HEK293 (cell line): ENCODE data around the gene COL4A1.

Experiments used
- CTCF ChIA-PET: fragments of 350-600 bp; formaldehyde crosslinking; extraction: SDS; loops from one replicate; lab custom pipeline; 2021; ENCODE audit warnings: antibody characterized with exemption; lab: Yijun Ruan, JAX
- POLR2A ChIA-PET: fragments of 300-600 bp; formaldehyde crosslinking; extraction: SDS; loops from one replicate; lab custom pipeline; 2020; ENCODE audit warnings: antibody characterized with exemption, inconsistent platforms; lab: Yijun Ruan, JAX
- H3K27ac ChIP-seq: fragments of 200-500 bp; sonication (Bioruptor generic); 2 replicates; pipeline ENCODE4 v1.5.1; 2014; ENCODE audit warnings: low read depth, low read length, control low read depth, inconsistent platforms; ENCODE audit errors: extremely low read depth
- H3K36me3 ChIP-seq, 2 experiments: fragments of 200-500 bp in 1 of 2; sonication (Bioruptor generic) in 1 of 2; 1 replicate in 1 of 2; 2 replicates in 1 of 2; pipeline ENCODE4 v1.5.1; 2014 to 2017; ENCODE audit warnings: inconsistent platforms in 2 of 2, low read length in 2 of 2; ENCODE audit not compliant: control insufficient read depth in 2 of 2, insufficient read depth in 1 of 2
- H3K4me1 ChIP-seq: fragments of 200-500 bp; sonication (Bioruptor generic); 2 replicates; pipeline ENCODE4 v1.5.1; 2014; ENCODE audit warnings: mild to moderate bottlenecking, low read length, inconsistent platforms; ENCODE audit not compliant: control insufficient read depth, insufficient read depth
- H3K4me3 ChIP-seq: 2 replicates; pipeline ENCODE4 v1.5.1; 2011; ENCODE audit warnings: low read depth, mild to moderate bottlenecking, control low read depth, low read length, moderate library complexity
- H3K9me3 ChIP-seq: fragments of 200-500 bp; sonication (Bioruptor generic); 2 replicates; pipeline ENCODE4 v1.5.1; 2014; ENCODE audit warnings: low read depth, low read length, inconsistent platforms; ENCODE audit not compliant: control insufficient read depth, insufficient read depth
- GLIS1 ChIP-seq: fragments of 450-650 bp; formaldehyde crosslinking; IDR thresholded peaks from 2 replicates; pipeline ENCODE4 v1.5.1; 2016; ENCODE audit warnings: missing biosample characterization, missing genetic modification characterization
- OVOL3 ChIP-seq: fragments of 450-650 bp; formaldehyde crosslinking; IDR thresholded peaks from 2 replicates; pipeline ENCODE4 v1.5.1; 2016; ENCODE audit warnings: missing biosample characterization, missing genetic modification characterization
- RBAK ChIP-seq: fragments of 450-650 bp; formaldehyde crosslinking; IDR thresholded peaks from 2 replicates; pipeline ENCODE4 v1.5.1; 2016; ENCODE audit warnings: missing biosample characterization, missing genetic modification characterization
- ZBTB8A ChIP-seq: fragments of 450-650 bp; formaldehyde crosslinking; IDR thresholded peaks from 2 replicates; pipeline ENCODE4 v1.5.1; 2016; ENCODE audit warnings: missing biosample characterization, missing genetic modification characterization
- ZFP41 ChIP-seq: fragments of 450-650 bp; formaldehyde crosslinking; IDR thresholded peaks from 2 replicates; pipeline ENCODE4 v1.5.1; 2016; ENCODE audit warnings: missing biosample characterization, missing genetic modification characterization, borderline replicate concordance
- ZNF223 ChIP-seq: fragments of 450-650 bp; formaldehyde crosslinking; IDR thresholded peaks from 2 replicates; pipeline ENCODE4 v1.5.1; 2016; ENCODE audit warnings: missing biosample characterization, missing genetic modification characterization
- ZNF266 ChIP-seq: fragments of 450-650 bp; formaldehyde crosslinking; IDR thresholded peaks from 2 replicates; pipeline ENCODE4 v1.5.1; 2016; ENCODE audit warnings: missing biosample characterization, missing genetic modification characterization, low read depth
- ZNF302 ChIP-seq: fragments of 450-650 bp; formaldehyde crosslinking; IDR thresholded peaks from 2 replicates; pipeline ENCODE4 v1.5.1; 2016; ENCODE audit warnings: missing biosample characterization, missing genetic modification characterization, low read depth
- ZNF324 ChIP-seq: fragments of 450-650 bp; formaldehyde crosslinking; IDR thresholded peaks from 2 replicates; pipeline ENCODE4 v1.5.1; 2016; ENCODE audit warnings: missing biosample characterization, missing genetic modification characterization
- ZNF354C ChIP-seq: fragments of 450-650 bp; formaldehyde crosslinking; IDR thresholded peaks from 2 replicates; pipeline ENCODE4 v1.5.1; 2016; ENCODE audit warnings: missing biosample characterization, missing genetic modification characterization, low read depth, borderline replicate concordance
- ZNF600 ChIP-seq: fragments of 450-650 bp; formaldehyde crosslinking; IDR thresholded peaks from 2 replicates; pipeline ENCODE4 v1.5.1; 2016; ENCODE audit warnings: missing biosample characterization, missing genetic modification characterization
- ZNF658 ChIP-seq: fragments of 450-650 bp; formaldehyde crosslinking; IDR thresholded peaks from 2 replicates; pipeline ENCODE4; 2016; ENCODE audit warnings: missing biosample characterization, missing genetic modification characterization
- ZNF747 ChIP-seq: fragments of 450-650 bp; formaldehyde crosslinking; IDR thresholded peaks from 2 replicates; pipeline ENCODE4 v1.5.1; 2016; ENCODE audit warnings: missing biosample characterization, missing genetic modification characterization
- TF ChIP-seq, protein P1 (sequence below): fragments of 450-650 bp; formaldehyde crosslinking; IDR thresholded peaks from 2 replicates; pipeline ENCODE4 v1.5.1; 2016; ENCODE audit warnings: missing biosample characterization, missing genetic modification characterization, borderline replicate concordance
- TF ChIP-seq, protein P2 (sequence below): fragments of 450-650 bp; formaldehyde crosslinking; IDR thresholded peaks from 2 replicates; pipeline ENCODE4 v1.5.1; 2016; ENCODE audit warnings: missing biosample characterization, missing genetic modification characterization, borderline replicate concordance
- TF ChIP-seq, protein P3 (sequence below): fragments of 450-650 bp; formaldehyde crosslinking; IDR thresholded peaks from 2 replicates; pipeline ENCODE4 v1.5.1; 2017; ENCODE audit warnings: missing biosample characterization, missing genetic modification characterization
- TF ChIP-seq, protein P4 (sequence below): fragments of 450-650 bp; formaldehyde crosslinking; IDR thresholded peaks from 2 replicates; pipeline ENCODE4 v1.5.1; 2016; ENCODE audit warnings: missing biosample characterization, missing genetic modification characterization

COL4A1 gene

DNA sequence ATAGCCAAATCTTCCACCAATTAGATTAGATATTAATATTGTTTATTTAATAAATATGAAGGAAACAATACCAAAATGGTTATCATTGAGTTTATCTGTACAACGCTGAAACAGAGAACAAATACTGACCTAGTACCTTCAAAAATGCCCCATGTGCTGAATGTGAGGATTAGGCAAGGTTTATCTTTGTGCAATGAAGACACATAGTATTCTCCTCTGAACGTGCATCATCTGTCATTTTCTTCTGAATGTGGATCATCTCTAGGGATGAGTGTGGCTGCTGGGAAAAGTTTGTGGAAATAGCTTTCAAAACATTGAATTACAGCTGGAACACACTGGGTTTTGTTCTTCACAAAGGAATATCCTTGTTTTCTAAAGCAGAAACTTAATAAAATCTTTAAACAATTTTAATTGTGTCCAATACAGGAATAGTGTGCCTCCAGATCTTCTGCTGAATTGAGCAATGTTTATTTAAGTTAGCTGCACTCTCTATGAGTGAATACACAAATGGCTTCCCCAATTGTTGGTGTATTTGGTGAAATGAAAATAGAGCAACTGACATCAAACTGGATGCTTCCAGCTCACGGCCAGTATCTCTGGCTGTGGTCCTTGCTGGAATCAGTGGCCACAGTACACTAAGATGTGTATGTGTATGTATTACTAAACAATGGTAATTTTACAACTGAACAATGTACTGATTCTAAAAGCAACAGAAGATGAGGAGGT lies 6.7 kb downstream of the COL4A1 start:
- ChIA-PET POLR2A (interaction anchor here (1.1 kb wide), 1 partner anchor 43 kb away, joined by 3 read pairs; no protein-coding TSS in a partner anchor), CTCF (interaction anchor here (1.0 to 2.3 kb wide), 2 partner anchors 112 to 155 kb away, joined by 3 to 10 read pairs; no protein-coding TSS in a partner anchor)
- Histone ChIP-seq H3K4me3 (no peak overlapping the region), H3K27ac (no peak overlapping the region), H3K36me3 (no peaks in the 10 kb centered on the region), H3K9me3 (no peaks in the 10 kb centered on the region), H3K4me1 (no peaks in the 10 kb centered on the region)
- TF ChIP-seq ZNF354C (tag by site-specific recombination) = no peak
- TF ChIP-seq ZNF223 (tag by site-specific recombination) = no peak
- TF ChIP-seq ZNF324 = no peak
- TF ChIP-seq, protein P1, sequence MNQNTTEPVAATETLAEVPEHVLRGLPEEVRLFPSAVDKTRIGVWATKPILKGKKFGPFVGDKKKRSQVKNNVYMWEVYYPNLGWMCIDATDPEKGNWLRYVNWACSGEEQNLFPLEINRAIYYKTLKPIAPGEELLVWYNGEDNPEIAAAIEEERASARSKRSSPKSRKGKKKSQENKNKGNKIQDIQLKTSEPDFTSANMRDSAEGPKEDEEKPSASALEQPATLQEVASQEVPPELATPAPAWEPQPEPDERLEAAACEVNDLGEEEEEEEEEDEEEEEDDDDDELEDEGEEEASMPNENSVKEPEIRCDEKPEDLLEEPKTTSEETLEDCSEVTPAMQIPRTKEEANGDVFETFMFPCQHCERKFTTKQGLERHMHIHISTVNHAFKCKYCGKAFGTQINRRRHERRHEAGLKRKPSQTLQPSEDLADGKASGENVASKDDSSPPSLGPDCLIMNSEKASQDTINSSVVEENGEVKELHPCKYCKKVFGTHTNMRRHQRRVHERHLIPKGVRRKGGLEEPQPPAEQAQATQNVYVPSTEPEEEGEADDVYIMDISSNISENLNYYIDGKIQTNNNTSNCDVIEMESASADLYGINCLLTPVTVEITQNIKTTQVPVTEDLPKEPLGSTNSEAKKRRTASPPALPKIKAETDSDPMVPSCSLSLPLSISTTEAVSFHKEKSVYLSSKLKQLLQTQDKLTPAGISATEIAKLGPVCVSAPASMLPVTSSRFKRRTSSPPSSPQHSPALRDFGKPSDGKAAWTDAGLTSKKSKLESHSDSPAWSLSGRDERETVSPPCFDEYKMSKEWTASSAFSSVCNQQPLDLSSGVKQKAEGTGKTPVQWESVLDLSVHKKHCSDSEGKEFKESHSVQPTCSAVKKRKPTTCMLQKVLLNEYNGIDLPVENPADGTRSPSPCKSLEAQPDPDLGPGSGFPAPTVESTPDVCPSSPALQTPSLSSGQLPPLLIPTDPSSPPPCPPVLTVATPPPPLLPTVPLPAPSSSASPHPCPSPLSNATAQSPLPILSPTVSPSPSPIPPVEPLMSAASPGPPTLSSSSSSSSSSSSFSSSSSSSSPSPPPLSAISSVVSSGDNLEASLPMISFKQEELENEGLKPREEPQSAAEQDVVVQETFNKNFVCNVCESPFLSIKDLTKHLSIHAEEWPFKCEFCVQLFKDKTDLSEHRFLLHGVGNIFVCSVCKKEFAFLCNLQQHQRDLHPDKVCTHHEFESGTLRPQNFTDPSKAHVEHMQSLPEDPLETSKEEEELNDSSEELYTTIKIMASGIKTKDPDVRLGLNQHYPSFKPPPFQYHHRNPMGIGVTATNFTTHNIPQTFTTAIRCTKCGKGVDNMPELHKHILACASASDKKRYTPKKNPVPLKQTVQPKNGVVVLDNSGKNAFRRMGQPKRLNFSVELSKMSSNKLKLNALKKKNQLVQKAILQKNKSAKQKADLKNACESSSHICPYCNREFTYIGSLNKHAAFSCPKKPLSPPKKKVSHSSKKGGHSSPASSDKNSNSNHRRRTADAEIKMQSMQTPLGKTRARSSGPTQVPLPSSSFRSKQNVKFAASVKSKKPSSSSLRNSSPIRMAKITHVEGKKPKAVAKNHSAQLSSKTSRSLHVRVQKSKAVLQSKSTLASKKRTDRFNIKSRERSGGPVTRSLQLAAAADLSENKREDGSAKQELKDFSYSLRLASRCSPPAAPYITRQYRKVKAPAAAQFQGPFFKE (tag by site-specific recombination) = no peak
- no peak for TF ChIP-seq ZNF747 (tag by site-specific recombination)
- TF ChIP-seq, protein P2, sequence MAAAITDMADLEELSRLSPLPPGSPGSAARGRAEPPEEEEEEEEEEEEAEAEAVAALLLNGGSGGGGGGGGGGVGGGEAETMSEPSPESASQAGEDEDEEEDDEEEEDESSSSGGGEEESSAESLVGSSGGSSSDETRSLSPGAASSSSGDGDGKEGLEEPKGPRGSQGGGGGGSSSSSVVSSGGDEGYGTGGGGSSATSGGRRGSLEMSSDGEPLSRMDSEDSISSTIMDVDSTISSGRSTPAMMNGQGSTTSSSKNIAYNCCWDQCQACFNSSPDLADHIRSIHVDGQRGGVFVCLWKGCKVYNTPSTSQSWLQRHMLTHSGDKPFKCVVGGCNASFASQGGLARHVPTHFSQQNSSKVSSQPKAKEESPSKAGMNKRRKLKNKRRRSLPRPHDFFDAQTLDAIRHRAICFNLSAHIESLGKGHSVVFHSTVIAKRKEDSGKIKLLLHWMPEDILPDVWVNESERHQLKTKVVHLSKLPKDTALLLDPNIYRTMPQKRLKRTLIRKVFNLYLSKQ (tag by site-specific recombination) = no peak
- TF ChIP-seq, protein P3, sequence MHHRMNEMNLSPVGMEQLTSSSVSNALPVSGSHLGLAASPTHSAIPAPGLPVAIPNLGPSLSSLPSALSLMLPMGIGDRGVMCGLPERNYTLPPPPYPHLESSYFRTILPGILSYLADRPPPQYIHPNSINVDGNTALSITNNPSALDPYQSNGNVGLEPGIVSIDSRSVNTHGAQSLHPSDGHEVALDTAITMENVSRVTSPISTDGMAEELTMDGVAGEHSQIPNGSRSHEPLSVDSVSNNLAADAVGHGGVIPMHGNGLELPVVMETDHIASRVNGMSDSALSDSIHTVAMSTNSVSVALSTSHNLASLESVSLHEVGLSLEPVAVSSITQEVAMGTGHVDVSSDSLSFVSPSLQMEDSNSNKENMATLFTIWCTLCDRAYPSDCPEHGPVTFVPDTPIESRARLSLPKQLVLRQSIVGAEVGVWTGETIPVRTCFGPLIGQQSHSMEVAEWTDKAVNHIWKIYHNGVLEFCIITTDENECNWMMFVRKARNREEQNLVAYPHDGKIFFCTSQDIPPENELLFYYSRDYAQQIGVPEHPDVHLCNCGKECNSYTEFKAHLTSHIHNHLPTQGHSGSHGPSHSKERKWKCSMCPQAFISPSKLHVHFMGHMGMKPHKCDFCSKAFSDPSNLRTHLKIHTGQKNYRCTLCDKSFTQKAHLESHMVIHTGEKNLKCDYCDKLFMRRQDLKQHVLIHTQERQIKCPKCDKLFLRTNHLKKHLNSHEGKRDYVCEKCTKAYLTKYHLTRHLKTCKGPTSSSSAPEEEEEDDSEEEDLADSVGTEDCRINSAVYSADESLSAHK (tag by site-specific recombination) = no peak
- TF ChIP-seq ZNF600 (tag by site-specific recombination) = no peak
- TF ChIP-seq RBAK = no peak
- no peak for TF ChIP-seq ZBTB8A (tag by site-specific recombination)
- TF ChIP-seq OVOL3 (tag by site-specific recombination) = no peak

DNA sequence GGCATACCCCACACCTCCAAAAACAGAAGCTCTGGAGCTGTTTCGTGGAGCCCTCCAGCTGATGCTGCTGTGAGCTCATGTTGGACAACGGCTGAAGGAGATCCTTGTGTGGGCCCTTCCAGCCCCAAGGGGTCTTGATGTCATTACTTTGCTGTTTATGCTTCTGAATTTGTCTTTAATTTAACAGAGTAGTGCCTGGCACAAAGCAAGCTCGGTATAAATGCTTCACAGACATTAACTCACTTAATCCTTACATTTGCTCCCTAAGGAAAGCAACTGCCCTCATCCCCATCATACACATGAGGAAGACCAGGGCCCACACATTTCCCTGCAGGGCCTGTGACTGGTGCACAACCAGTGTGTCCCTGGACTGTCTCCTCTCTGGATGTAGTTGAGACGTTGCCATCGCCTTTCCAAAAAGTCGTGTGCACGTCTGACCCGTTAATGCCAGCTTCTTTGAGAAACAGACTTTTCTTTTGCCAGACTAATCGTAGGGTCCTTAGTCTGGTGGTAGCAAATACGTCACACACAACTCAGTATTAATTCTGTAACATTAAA lies 7.6 kb downstream of the COL4A1 start:
- no peaks in the 10 kb centered on the region for H3K36me3 ChIP-seq
- TF ChIP-seq ZNF266 (tag by site-specific recombination) (no peak), ZNF302 (tag by site-specific recombination) (no peak), ZFP41 (tag by site-specific recombination) (no peak), GLIS1 (tag by site-specific recombination) (peak; percentile 29; the same call in 1 of the 2 replicates), ZNF658 (tag by site-specific recombination) (no peak)
- TF ChIP-seq, protein P4, sequence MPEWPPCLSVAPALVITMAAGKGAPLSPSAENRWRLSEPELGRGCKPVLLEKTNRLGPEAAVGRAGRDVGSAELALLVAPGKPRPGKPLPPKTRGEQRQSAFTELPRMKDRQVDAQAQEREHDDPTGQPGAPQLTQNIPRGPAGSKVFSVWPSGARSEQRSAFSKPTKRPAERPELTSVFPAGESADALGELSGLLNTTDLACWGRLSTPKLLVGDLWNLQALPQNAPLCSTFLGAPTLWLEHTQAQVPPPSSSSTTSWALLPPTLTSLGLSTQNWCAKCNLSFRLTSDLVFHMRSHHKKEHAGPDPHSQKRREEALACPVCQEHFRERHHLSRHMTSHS = no peak
- H3K27ac ChIP-seq = no peak overlapping the region
- H3K4me3 ChIP-seq = no peak overlapping the region
- ChIA-PET POLR2A (no interaction called here), CTCF (interaction anchor here (1.0 to 2.3 kb wide), 2 partner anchors 113 to 156 kb away, joined by 3 to 10 read pairs; no protein-coding TSS in a partner anchor)
- no peaks in the 10 kb centered on the region for H3K9me3 ChIP-seq
- no peaks in the 10 kb centered on the region for H3K4me1 ChIP-seq
